ENCODE data around the gene SGK2. TPM values are rescaled to one million over a fixed set of nuclear protein-coding genes. Genes with fewer than 3 reads are reported as not detected.

The SGK2 gene
- total RNA-seq, 3 donors from 2014 or later = 0.18 to 0.32 TPM; not detected in 1

- peaks cover 6% of the 10 kb centered on the region for H3K36me3 Mint-ChIP-seq (ENCODE audit: insufficient read depth)
Measured at GRCh38 chr20:43531091-43531443, 27.8 kb upstream of the SGK2 start.

GRCh38 chr20:43532416-43533055 lies 26.3 kb upstream of the SGK2 start:
- ATAC-seq = no peak
- peaks cover 6% of the 10 kb centered on the region for H3K36me3 Mint-ChIP-seq (ENCODE audit: insufficient read depth)
- DNase-seq = no peak
- peaks cover 1% of the 10 kb centered on the region for H3K27me3 Mint-ChIP-seq (ENCODE audit: low read depth)
- H3K4me3 Mint-ChIP-seq = no peak overlapping the region
- H3K9me3 Mint-ChIP-seq = no peaks in the 10 kb centered on the region
- no peaks in the 10 kb centered on the region for H3K4me1 Mint-ChIP-seq (ENCODE audit: low read depth)

More at GRCh38 chr20:43531091-43531443, 27.8 kb upstream of the SGK2 start:
- no peak for ATAC-seq
- H3K4me1 Mint-ChIP-seq (ENCODE audit: low read depth) = no peaks in the 10 kb centered on the region
- DNase-seq = no peak
- H3K27me3 Mint-ChIP-seq (ENCODE audit: low read depth) = peaks cover 1% of the 10 kb centered on the region
- H3K4me3 Mint-ChIP-seq = no peak overlapping the region
- H3K9me3 Mint-ChIP-seq = no peaks in the 10 kb centered on the region

- H3K9me3 Mint-ChIP-seq = no peaks in the 10 kb centered on the region
- no peaks in the 10 kb centered on the region for H3K4me1 Mint-ChIP-seq (ENCODE audit: low read depth)
- no peak overlapping the region for H3K4me3 Mint-ChIP-seq
- H3K27me3 Mint-ChIP-seq (ENCODE audit: low read depth) = peaks cover 1% of the 10 kb centered on the region
- ATAC-seq (no peak), DNase-seq (no peak)
- peaks cover 6% of the 10 kb centered on the region for H3K36me3 Mint-ChIP-seq (ENCODE audit: insufficient read depth)
Measured at GRCh38 chr20:43533060-43533459, 25.8 kb upstream of the SGK2 start.

DNA sequence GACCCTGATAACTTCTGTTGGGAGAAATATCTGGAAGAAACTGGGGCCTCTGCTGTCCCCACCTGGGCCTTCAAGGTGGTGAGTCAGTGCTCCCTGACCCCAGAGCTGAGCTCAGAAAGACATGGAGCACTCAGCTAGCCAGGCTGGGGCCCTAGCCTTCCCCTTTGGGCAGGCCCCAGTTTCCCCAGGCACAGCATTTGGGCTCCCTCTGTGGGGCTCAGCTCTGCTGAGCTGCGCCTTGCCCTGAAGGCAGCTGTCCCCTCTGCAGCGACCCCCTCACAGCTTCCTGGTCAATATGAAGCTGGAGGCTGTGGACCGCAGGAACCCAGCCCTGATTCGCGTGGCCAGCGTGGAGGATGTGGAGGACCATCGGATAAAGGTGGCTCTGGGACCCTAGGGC lies 24.8 kb upstream of the SGK2 start:
- H3K36me3 Mint-ChIP-seq (ENCODE audit: insufficient read depth) = peaks cover 4% of the 10 kb centered on the region
- ATAC-seq = no peak
- no peaks in the 10 kb centered on the region for H3K4me1 Mint-ChIP-seq (ENCODE audit: low read depth)
- no peaks in the 10 kb centered on the region for H3K27me3 Mint-ChIP-seq (ENCODE audit: low read depth)
- no peak for DNase-seq
- no peaks in the 10 kb centered on the region for H3K9me3 Mint-ChIP-seq
- H3K4me3 Mint-ChIP-seq = no peak overlapping the region

DNA sequence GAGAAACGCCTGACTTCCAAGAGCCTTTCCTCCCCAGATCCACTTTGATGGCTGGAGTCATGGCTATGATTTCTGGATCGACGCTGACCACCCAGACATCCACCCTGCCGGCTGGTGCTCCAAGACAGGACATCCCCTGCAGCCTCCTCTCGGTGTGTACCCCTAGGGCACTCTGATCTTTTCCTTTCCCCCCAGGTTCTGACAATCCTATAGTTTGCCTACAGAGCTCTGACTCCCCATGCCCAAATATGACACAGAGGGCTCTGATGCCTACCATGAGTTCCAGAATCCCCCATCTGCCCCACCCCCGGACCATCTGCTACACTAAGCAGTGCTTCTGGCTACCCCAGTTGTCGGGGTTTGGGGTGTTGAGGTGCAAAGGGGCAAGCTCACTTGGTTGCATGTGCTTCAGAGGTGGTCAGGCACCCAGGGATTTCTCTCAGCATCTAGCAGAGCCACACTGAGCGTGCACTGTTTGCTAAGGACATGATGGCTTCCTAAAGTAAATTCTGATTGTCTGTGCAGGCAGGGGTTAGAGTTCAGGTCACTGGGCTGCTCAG lies 24.0 kb upstream of the SGK2 start:
- no peaks in the 10 kb centered on the region for H3K27me3 Mint-ChIP-seq (ENCODE audit: low read depth)
- no peaks in the 10 kb centered on the region for H3K9me3 Mint-ChIP-seq
- H3K36me3 Mint-ChIP-seq (ENCODE audit: insufficient read depth) = no peaks in the 10 kb centered on the region
- no peaks in the 10 kb centered on the region for H3K4me1 Mint-ChIP-seq (ENCODE audit: low read depth)
- no peak overlapping the region for H3K4me3 Mint-ChIP-seq
- ATAC-seq (no peak), DNase-seq (no peak)

GRCh38 chr20:43535370-43536004 lies 23.3 kb upstream of the SGK2 start:
- H3K4me3 Mint-ChIP-seq = no peak overlapping the region
- DNase-seq = no peak
- H3K36me3 Mint-ChIP-seq (ENCODE audit: insufficient read depth) = no peaks in the 10 kb centered on the region
- H3K4me1 Mint-ChIP-seq (ENCODE audit: low read depth) = no peaks in the 10 kb centered on the region
- H3K27me3 Mint-ChIP-seq (ENCODE audit: low read depth) = no peaks in the 10 kb centered on the region
- no peaks in the 10 kb centered on the region for H3K9me3 Mint-ChIP-seq
- ATAC-seq = no peak

DNA sequence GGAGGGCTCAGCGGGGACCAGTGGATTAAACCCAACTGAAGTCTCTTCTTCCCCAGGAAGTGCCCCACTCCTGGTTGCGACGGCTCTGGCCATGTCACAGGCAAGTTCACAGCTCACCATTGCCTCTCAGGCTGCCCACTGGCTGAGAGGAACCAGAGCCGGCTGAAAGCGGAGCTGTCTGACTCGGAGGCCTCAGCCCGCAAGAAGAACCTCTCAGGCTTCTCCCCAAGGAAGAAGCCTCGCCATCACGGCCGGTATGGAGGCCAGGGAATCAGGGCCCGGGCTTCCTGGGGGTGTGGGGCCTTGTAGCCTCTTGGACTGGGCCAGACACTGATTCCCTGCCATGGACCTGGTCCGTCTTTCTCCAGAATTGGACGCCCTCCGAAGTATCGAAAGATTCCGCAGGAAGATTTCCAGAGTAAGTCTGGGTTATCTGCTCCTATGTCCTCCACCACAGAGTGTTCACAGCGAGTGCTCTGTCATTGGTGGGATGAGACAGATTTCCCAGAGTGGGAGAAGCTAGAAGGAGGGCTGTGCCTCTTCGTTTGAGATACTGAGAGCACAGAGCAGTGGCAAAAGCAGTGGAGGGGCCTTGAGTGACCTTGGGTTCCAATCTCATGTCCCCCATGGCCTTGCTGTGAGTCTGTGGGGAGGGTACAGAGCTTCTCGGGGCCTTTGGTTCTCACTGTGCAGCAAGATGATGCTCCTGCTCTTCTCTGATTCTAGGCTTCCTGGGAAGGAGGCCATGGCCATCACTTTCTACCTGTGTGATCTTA lies 22.6 kb upstream of the SGK2 start:
- H3K27me3 Mint-ChIP-seq (ENCODE audit: low read depth) = no peaks in the 10 kb centered on the region
- H3K36me3 Mint-ChIP-seq (ENCODE audit: insufficient read depth) = no peaks in the 10 kb centered on the region
- ATAC-seq (no peak), DNase-seq (no peak)
- H3K4me1 Mint-ChIP-seq (ENCODE audit: low read depth) = no peaks in the 10 kb centered on the region
- H3K9me3 Mint-ChIP-seq = no peaks in the 10 kb centered on the region
- no peak overlapping the region for H3K4me3 Mint-ChIP-seq

DNA sequence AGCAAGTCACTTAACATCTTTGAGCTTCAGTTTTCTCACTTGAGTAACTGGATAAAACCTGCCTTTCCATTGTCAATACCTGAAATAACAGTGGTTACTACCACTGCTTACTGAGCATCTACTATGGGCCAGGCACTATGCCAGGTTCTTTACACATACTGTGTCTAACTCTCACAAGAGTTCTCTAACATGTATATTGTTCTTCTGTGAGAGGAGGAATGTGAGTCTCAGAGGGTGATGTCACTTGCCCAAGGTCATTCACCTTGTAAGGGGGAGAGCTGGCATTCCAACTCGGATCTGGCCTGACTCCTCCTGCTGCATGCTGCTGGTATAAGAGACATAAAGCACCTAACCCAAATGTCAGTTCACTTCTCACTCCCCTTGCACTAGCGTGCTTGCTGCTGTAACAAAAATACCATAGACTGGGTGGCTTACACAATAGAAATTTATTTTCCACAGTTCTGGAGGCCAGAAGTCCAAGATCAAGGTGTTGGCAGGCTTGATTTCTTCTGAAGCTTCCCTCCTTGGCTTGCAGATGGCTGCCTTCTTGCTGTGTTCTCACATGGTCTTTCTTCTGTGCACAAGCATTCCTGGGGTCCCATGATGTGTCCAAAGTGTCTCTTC lies 21.9 kb upstream of the SGK2 start:
- DNase-seq (no peak), ATAC-seq (no peak)
- no peaks in the 10 kb centered on the region for H3K27me3 Mint-ChIP-seq (ENCODE audit: low read depth)
- H3K4me1 Mint-ChIP-seq (ENCODE audit: low read depth) = no peaks in the 10 kb centered on the region
- H3K36me3 Mint-ChIP-seq (ENCODE audit: insufficient read depth) = no peaks in the 10 kb centered on the region
- no peak overlapping the region for H3K4me3 Mint-ChIP-seq
- H3K9me3 Mint-ChIP-seq = no peaks in the 10 kb centered on the region

DNA sequence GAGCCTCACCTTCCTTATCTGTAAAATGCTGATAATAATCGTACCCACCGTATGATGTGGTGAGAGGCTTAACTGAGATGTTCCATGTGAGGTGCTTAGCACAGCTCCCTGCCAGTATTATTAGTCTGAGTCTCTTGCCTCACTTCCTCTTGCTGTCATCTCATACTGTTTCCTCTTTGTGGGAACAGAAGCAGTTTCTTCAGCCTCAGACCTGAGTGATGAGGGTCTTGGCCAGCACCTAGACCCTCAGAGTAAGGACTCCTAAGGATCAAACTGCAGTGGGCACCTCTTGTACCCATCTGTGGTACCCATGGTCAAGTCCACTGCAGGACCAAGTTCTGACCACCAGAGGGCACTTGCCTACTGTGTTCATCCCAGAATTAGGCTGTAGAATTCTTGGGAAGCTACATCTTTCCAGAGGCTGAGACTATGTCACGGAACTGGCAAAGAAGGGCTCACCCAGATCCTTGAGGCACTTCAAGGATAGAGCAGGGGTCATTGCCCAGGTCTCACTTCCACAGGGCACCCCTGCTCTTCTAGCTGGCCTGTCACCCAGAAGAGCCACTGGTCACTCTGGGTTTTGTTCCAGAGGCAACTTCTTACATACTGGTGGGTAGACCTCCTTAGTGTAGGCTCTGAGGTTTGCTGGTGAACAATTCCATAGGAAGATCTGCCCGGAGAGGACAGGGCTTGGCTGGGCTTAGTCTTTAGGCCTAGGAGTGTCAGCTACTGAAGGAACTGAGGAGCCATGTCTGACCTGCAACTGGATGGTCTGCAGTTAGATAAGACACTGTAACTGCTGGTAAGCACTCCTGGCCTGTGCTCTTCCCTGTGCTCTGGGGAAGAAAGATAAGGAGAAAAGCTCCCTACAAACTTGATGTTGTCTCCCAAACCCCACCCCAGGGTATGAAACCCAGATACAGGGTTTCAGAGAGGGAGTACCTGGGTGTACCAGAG lies 20.6 kb upstream of the SGK2 start:
- ATAC-seq (peak in 1 of 2 donors; percentile 35), DNase-seq (peak; percentile 38)
- H3K4me3 Mint-ChIP-seq = no peak overlapping the region
- H3K4me1 Mint-ChIP-seq (ENCODE audit: low read depth) = no peaks in the 10 kb centered on the region
- H3K27me3 Mint-ChIP-seq (ENCODE audit: low read depth) = no peaks in the 10 kb centered on the region
- no peaks in the 10 kb centered on the region for H3K9me3 Mint-ChIP-seq
- no peaks in the 10 kb centered on the region for H3K36me3 Mint-ChIP-seq (ENCODE audit: insufficient read depth)

GRCh38 chr20:43538878-43539700 lies 19.7 kb upstream of the SGK2 start:
- no peaks in the 10 kb centered on the region for H3K36me3 Mint-ChIP-seq (ENCODE audit: insufficient read depth)
- no peaks in the 10 kb centered on the region for H3K9me3 Mint-ChIP-seq
- DNase-seq = no peak
- H3K4me1 Mint-ChIP-seq (ENCODE audit: low read depth) = no peaks in the 10 kb centered on the region
- H3K27me3 Mint-ChIP-seq (ENCODE audit: low read depth) = no peaks in the 10 kb centered on the region
- ATAC-seq = no peak
- H3K4me3 Mint-ChIP-seq = no peak overlapping the region

- H3K36me3 Mint-ChIP-seq (ENCODE audit: insufficient read depth) = no peaks in the 10 kb centered on the region
- ATAC-seq (no peak), DNase-seq (no peak)
- H3K27me3 Mint-ChIP-seq (ENCODE audit: low read depth) = no peaks in the 10 kb centered on the region
- H3K9me3 Mint-ChIP-seq = no peaks in the 10 kb centered on the region
- no peak overlapping the region for H3K4me3 Mint-ChIP-seq
- H3K4me1 Mint-ChIP-seq (ENCODE audit: low read depth) = no peaks in the 10 kb centered on the region
Measured at GRCh38 chr20:43539975-43540672, 18.7 kb upstream of the SGK2 start.

GRCh38 chr20:43540673-43541060 lies 18.2 kb upstream of the SGK2 start:
- no peaks in the 10 kb centered on the region for H3K36me3 Mint-ChIP-seq (ENCODE audit: insufficient read depth)
- ATAC-seq = no peak
- H3K9me3 Mint-ChIP-seq = no peaks in the 10 kb centered on the region
- no peaks in the 10 kb centered on the region for H3K27me3 Mint-ChIP-seq (ENCODE audit: low read depth)
- no peak overlapping the region for H3K4me3 Mint-ChIP-seq
- no peaks in the 10 kb centered on the region for H3K4me1 Mint-ChIP-seq (ENCODE audit: low read depth)
- DNase-seq = no peak
